ENCODE results near the gene SUCLA2.
"Not testable (repeated sequence)": the region's sequence is repeated elsewhere in the genome, so short reads cannot be mapped to it uniquely, and the experiment has no call there.

Gene SUCLA2

GRCh38 chr13:48006396-48006795 lies 5.3 kb upstream of the SUCLA2 start:
- Histone ChIP-seq H3K27me3 (ENCODE audit: insufficient read depth, low read depth) (no peaks in the 10 kb centered on the region), H3K4me2 (no peak overlapping the region), H4K20me1 (ENCODE audit: insufficient read depth) (no peaks in the 10 kb centered on the region), H3K27ac (no peak overlapping the region), H3K4me1 (ENCODE audit: low read depth, poor library complexity, severe bottlenecking) (peaks cover 7% of the 10 kb centered on the region), H3K4me3 (IDR thresholded peaks at IDR 0.05; ENCODE audit: insufficient read depth, low read depth, low read length) (no peak overlapping the region), H2AFZ (ENCODE audit: low read depth) (no peak overlapping the region), H3K79me2 (ENCODE audit: insufficient read depth, low read depth) (no peaks in the 10 kb centered on the region), H3K36me3 (ENCODE audit: insufficient read depth) (no peaks in the 10 kb centered on the region), H3K9ac (no peak overlapping the region)
- TF ChIP-seq CTCF (conservative IDR thresholded peaks at IDR 0.05; ENCODE audit: low read depth, low read length) = no peak

- no peaks in the 10 kb centered on the region for H3K27me3 ChIP-seq (ENCODE audit: insufficient read depth, low read depth)
- H2AFZ ChIP-seq (ENCODE audit: low read depth) = no peak overlapping the region
- H3K4me2 ChIP-seq = no peak overlapping the region
- H3K79me2 ChIP-seq (ENCODE audit: insufficient read depth, low read depth) = peaks cover 15% of the 10 kb centered on the region
- H3K36me3 ChIP-seq (ENCODE audit: insufficient read depth) = no peaks in the 10 kb centered on the region
- H3K27ac ChIP-seq = no peak overlapping the region
- no peaks in the 10 kb centered on the region for H4K20me1 ChIP-seq (ENCODE audit: insufficient read depth)
- H3K9ac ChIP-seq = no peak overlapping the region
- peaks cover 9% of the 10 kb centered on the region for H3K4me1 ChIP-seq (ENCODE audit: low read depth, poor library complexity, severe bottlenecking)
- no peak for TF ChIP-seq CTCF (conservative IDR thresholded peaks at IDR 0.05; ENCODE audit: low read depth, low read length)
- no peak overlapping the region for H3K4me3 ChIP-seq (IDR thresholded peaks at IDR 0.05; ENCODE audit: insufficient read depth, low read depth, low read length)
Observed at GRCh38 chr13:48004201-48004600, 3.1 kb upstream of the SUCLA2 start.

GRCh38 chr13:48001999-48002398 lies 926 bp upstream of the SUCLA2 start:
- not testable (repeated sequence) for H3K36me3 ChIP-seq (ENCODE audit: insufficient read depth); H3K4me2 ChIP-seq; H3K27me3 ChIP-seq (ENCODE audit: insufficient read depth, low read depth); H3K9ac ChIP-seq; H3K27ac ChIP-seq; H4K20me1 ChIP-seq (ENCODE audit: insufficient read depth); H3K4me3 ChIP-seq (IDR thresholded peaks at IDR 0.05; ENCODE audit: insufficient read depth, low read depth, low read length); H3K4me1 ChIP-seq (ENCODE audit: low read depth, poor library complexity, severe bottlenecking); H2AFZ ChIP-seq (ENCODE audit: low read depth)
- peaks cover 15% of the 10 kb centered on the region for H3K79me2 ChIP-seq (ENCODE audit: insufficient read depth, low read depth)

- Histone ChIP-seq H3K4me1 (ENCODE audit: low read depth, poor library complexity, severe bottlenecking) (peaks cover 6% of the 10 kb centered on the region), H3K9ac (peak overlapping the region; percentile 78), H3K27me3 (ENCODE audit: insufficient read depth, low read depth) (no peaks in the 10 kb centered on the region), H3K27ac (no peak overlapping the region), H4K20me1 (ENCODE audit: insufficient read depth) (no peaks in the 10 kb centered on the region), H3K4me2 (peak overlapping the region; percentile 73), H3K79me2 (ENCODE audit: insufficient read depth, low read depth) (peaks cover 15% of the 10 kb centered on the region), H2AFZ (ENCODE audit: low read depth) (peak overlapping the region; percentile 87), H3K36me3 (ENCODE audit: insufficient read depth) (no peaks in the 10 kb centered on the region), H3K4me3 (IDR thresholded peaks at IDR 0.05; ENCODE audit: insufficient read depth, low read depth, low read length) (no peak overlapping the region)
- no peak for TF ChIP-seq CTCF (conservative IDR thresholded peaks at IDR 0.05; ENCODE audit: low read depth, low read length)
Observed at GRCh38 chr13:48000559-48001113, 437 bp downstream of the SUCLA2 start.

GRCh38 chr13:47999973-48000372 lies 1.1 kb downstream of the SUCLA2 start:
- Histone ChIP-seq H4K20me1 (ENCODE audit: insufficient read depth) (no peaks in the 10 kb centered on the region), H3K27ac (no peak overlapping the region), H3K36me3 (ENCODE audit: insufficient read depth) (no peaks in the 10 kb centered on the region), H3K9ac (peak overlapping the region; percentile 78; the same call in 1 of the 2 replicates), H3K4me1 (ENCODE audit: low read depth, poor library complexity, severe bottlenecking) (peaks cover 6% of the 10 kb centered on the region), H3K27me3 (ENCODE audit: insufficient read depth, low read depth) (no peaks in the 10 kb centered on the region), H3K4me3 (IDR thresholded peaks at IDR 0.05; ENCODE audit: insufficient read depth, low read depth, low read length) (no peak overlapping the region), H3K79me2 (ENCODE audit: insufficient read depth, low read depth) (peaks cover 15% of the 10 kb centered on the region), H2AFZ (ENCODE audit: low read depth) (0 out of 2 replicates have a peak overlapping the region, but pooled peaks have one; percentile 87), H3K4me2 (peak overlapping the region; percentile 73)
- TF ChIP-seq CTCF (conservative IDR thresholded peaks at IDR 0.05; ENCODE audit: low read depth, low read length) = no peak
